ENCODE measurements around the gene AHNAK2.

The AHNAK2 gene

GRCh38 chr14:105005329-105005928 is 27.3 kb upstream of the AHNAK2 start:
- no peak overlapping the region for H3K4me3 ChIP-seq (ENCODE audit: low read length)
- DNase-seq (ENCODE audit: low read depth) = no peak
- TF ChIP-seq CTCF (conservative IDR thresholded peaks at IDR 0.05; ENCODE audit: low read depth, low read length) = no peak

GRCh38 chr14:104999361-104999760 is 21.2 kb upstream of the AHNAK2 start:
- TF ChIP-seq CTCF (conservative IDR thresholded peaks at IDR 0.05; ENCODE audit: low read depth, low read length) = no peak
- DNase-seq (ENCODE audit: low read depth) = no peak
- H3K4me3 ChIP-seq (ENCODE audit: low read length) = no peak overlapping the region

GRCh38 chr14:104998801-104999200 is 20.6 kb upstream of the AHNAK2 start:
- DNase-seq (ENCODE audit: low read depth) = no peak
- no peak for TF ChIP-seq CTCF (conservative IDR thresholded peaks at IDR 0.05; ENCODE audit: low read depth, low read length)
- no peak overlapping the region for H3K4me3 ChIP-seq (ENCODE audit: low read length)

- no peak for DNase-seq (ENCODE audit: low read depth)
- no peak overlapping the region for H3K4me3 ChIP-seq (ENCODE audit: low read length)
- no peak for TF ChIP-seq CTCF (conservative IDR thresholded peaks at IDR 0.05; ENCODE audit: low read depth, low read length)
Observed at GRCh38 chr14:104996483-104996882, 18.3 kb upstream of the AHNAK2 start.

- TF ChIP-seq CTCF (conservative IDR thresholded peaks at IDR 0.05; ENCODE audit: low read depth, low read length) = no peak
- no peak for DNase-seq (ENCODE audit: low read depth)
- H3K4me3 ChIP-seq (ENCODE audit: low read length) = no peak overlapping the region
Observed at GRCh38 chr14:104996032-104996431, 17.9 kb upstream of the AHNAK2 start.

GRCh38 chr14:104994978-104995377 is 16.8 kb upstream of the AHNAK2 start:
- H3K4me3 ChIP-seq (ENCODE audit: low read length) = no peak overlapping the region
- DNase-seq (ENCODE audit: low read depth) = no peak
- no peak for TF ChIP-seq CTCF (conservative IDR thresholded peaks at IDR 0.05; ENCODE audit: low read depth, low read length)

- no peak for DNase-seq (ENCODE audit: low read depth)
- H3K4me3 ChIP-seq (ENCODE audit: low read length) = no peak overlapping the region
Observed at GRCh38 chr14:104993808-104994591, 15.8 kb upstream of the AHNAK2 start.

More at GRCh38 chr14:104993808-104994591, 15.8 kb upstream of the AHNAK2 start:
- no peak for TF ChIP-seq CTCF (conservative IDR thresholded peaks at IDR 0.05; ENCODE audit: low read depth, low read length)
